Measurements from ENCODE around the gene CSKMT.

GRCh38 chr11:62665599-62666258 is 617 bp downstream of the CSKMT start:
- TF ChIP-seq CTCF (IDR thresholded peaks at IDR 0.05): no peak
- no peak for TF ChIP-seq ZFX (IDR thresholded peaks at IDR 0.05; ENCODE audit: borderline replicate concordance)

Data from 22Rv1 (cell line).